ENCODE results near the gene BLVRB. TPM values are rescaled to one million over a fixed set of nuclear protein-coding genes. Genes with fewer than 3 reads are reported as not detected.

The BLVRB gene
- total and polyA plus RNA-seq, 9 of the 15 experiments (the other 6 are each of a cell fraction or from before 2014, with no cell fraction given), result 81.1 to 749 (median 331) TPM

GRCh38 chr19:40421993-40422747 is 43.4 kb downstream of the BLVRB start:
- ATAC-seq, result no peak
- DNase-seq (ENCODE audit: extremely low read depth in 1 of 4, low spot score in 3 of 4), result no peak
- no peaks in the 10 kb centered on the region for H3K27me3 ChIP-seq (ENCODE audit: control insufficient read depth in 2 of 2, insufficient read depth in 2 of 2, low read length in 2 of 2)
- BruUV-seq (replicated peaks), result no TSS peak
- intact Hi-C loops (cut with micrococcal nuclease) (loop anchor here (1.0 kb wide), 1 partner anchor 22 kb away; the partner anchor contains the start of gene SERTAD3), in situ Hi-C loops (cut with MboI) (no loop called here)
- no peaks in the 10 kb centered on the region for H4K20me1 ChIP-seq (replicated peaks; ENCODE audit: control insufficient read depth, insufficient read depth, low read length)
- CTCF ChIA-PET (ENCODE audit: low intra/inter-chr PET ratio), result no interaction called here
- no peak for FAIRE-seq
- no peak overlapping the region for H3K4me3 ChIP-seq
- no peak overlapping the region; a peak in 1 of 4 replicates for H3K9ac ChIP-seq (ENCODE audit: insufficient read depth in 1 of 2, low read depth in 2 of 2, low read length in 2 of 2)
- 64% methylated on average over 13 of the region's 16 CpGs for WGBS (ENCODE audit: insufficient coverage, low coverage, missing lambda C conversion rate)
- peak overlapping the region; percentile 84; the same call in 1 of the 2 replicates for H3K4me2 ChIP-seq (ENCODE audit: insufficient read depth, low read length)
- POLR2A ChIA-PET, result interaction anchor here (0.5 to 5.7 kb wide), 8 partner anchors 8 to 114 kb away, joined by 3 to 34 read pairs (median 6); partner anchors contain the start of gene PRX
- no peak overlapping the region for H2AFZ ChIP-seq (ENCODE audit: low read depth, low read length)
- peaks cover 41% of the 10 kb centered on the region for H3K79me2 ChIP-seq (ENCODE audit: control insufficient read depth, insufficient read depth, low read length)
- peaks cover 17 to 48% of the 10 kb centered on the region in 2 experiments for H3K4me1 ChIP-seq (replicated peaks in 1 of 2; ENCODE audit: control insufficient read depth in 2 of 2, insufficient read depth in 2 of 2, low read length in 2 of 2)
- peak overlapping the region; percentile 85; the same call in 1 of the 3 replicates for H3K27ac ChIP-seq (ENCODE audit: extremely low read depth, low read depth, low read length)
- no peaks in the 10 kb centered on the region for H3K9me3 ChIP-seq (replicated peaks; ENCODE audit: control insufficient read depth, insufficient read depth, low read depth, low read length)
- TF ChIP-seq SREBF1 (IDR thresholded peaks at IDR 0.05; ENCODE audit: borderline replicate concordance, low read depth, low read length), result no peak
- no peak for TF ChIP-seq HDAC3 (IDR thresholded peaks at IDR 0.05; ENCODE audit: borderline replicate concordance, partially characterized antibody)
- TF ChIP-seq TCF7L2 (IDR thresholded peaks at IDR 0.05; ENCODE audit: low read depth, low read length), result no peak
- TF ChIP-seq ARNT (IDR thresholded peaks at IDR 0.05), result no peak
- no peak for TF ChIP-seq ZNF57 (CRISPR knock-in tag; IDR thresholded peaks at IDR 0.05)
- 0 out of 2 replicates have a peak, but pooled peaks have one; percentile 21 for TF ChIP-seq BCOR (IDR thresholded peaks at IDR 0.05)
- no peak for TF ChIP-seq KHSRP (IDR thresholded peaks at IDR 0.05)
- TF ChIP-seq DEAF1 (CRISPR knock-in tag; IDR thresholded peaks at IDR 0.05), result no peak
- TF ChIP-seq BHLHE40 (IDR thresholded peaks at IDR 0.05; ENCODE audit: low read length), result no peak
- TF ChIP-seq RAD21 (CRISPR knock-in tag; conservative IDR thresholded peaks at IDR 0.05 in 1 of 2, IDR thresholded peaks at IDR 0.05 in 1 of 2), result no peak
- TF ChIP-seq ZNF740 (CRISPR knock-in tag; IDR thresholded peaks at IDR 0.05), result no peak
- TF ChIP-seq ZNF740 (tag; IDR thresholded peaks at IDR 0.05), result no peak
- TF ChIP-seq CC2D1A (IDR thresholded peaks at IDR 0.05), result no peak
- TF ChIP-seq ZKSCAN1 (IDR thresholded peaks at IDR 0.05; ENCODE audit: low read depth, low read length), result no peak
- TF ChIP-seq TSC22D4 (tag; IDR thresholded peaks at IDR 0.05), result no peak
- TF ChIP-seq KDM1A (IDR thresholded peaks at IDR 0.05), result peak in 1 of 2 experiments; percentile 30; a peak in 1 of 4 replicates
- TF ChIP-seq ZNF639 (CRISPR knock-in tag; conservative IDR thresholded peaks at IDR 0.05 in 1 of 2, IDR thresholded peaks at IDR 0.05 in 1 of 2), result no peak
- no peak for TF ChIP-seq FOS (IDR thresholded peaks at IDR 0.05; ENCODE audit: extremely low read depth, insufficient read length)
- H3K9me1 ChIP-seq (ENCODE audit: control insufficient read depth, insufficient read depth, low read length), result no peaks in the 10 kb centered on the region
- H3K36me3 ChIP-seq (ENCODE audit: control insufficient read depth, insufficient read depth, low read length), result peaks cover 13% of the 10 kb centered on the region; the same call in 2 of the 3 replicates

All from K562 (cell line).